Measurements from ENCODE around the gene SLC27A3.

DNA sequence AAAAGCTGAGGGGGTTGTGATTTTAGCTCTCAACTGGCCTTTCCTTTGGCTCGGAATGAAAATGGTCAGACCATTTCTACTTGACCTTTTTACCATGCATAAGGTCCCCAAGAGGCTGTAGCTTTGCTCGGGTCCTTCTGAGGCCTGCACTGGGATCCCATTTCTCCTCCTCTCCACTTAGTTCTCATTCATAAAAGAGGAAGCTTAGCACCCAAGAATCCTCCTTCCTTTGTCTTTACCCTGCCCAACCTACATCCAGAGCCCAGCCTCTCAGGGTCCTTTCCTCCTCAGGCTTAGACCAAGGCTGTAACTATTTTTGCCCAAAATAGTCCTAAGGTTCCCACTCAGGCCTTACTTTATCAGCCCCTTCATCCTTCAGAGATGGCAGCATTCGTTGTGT lies 6.0 kb upstream of the SLC27A3 start:
- TF ChIP-seq, protein P1, sequence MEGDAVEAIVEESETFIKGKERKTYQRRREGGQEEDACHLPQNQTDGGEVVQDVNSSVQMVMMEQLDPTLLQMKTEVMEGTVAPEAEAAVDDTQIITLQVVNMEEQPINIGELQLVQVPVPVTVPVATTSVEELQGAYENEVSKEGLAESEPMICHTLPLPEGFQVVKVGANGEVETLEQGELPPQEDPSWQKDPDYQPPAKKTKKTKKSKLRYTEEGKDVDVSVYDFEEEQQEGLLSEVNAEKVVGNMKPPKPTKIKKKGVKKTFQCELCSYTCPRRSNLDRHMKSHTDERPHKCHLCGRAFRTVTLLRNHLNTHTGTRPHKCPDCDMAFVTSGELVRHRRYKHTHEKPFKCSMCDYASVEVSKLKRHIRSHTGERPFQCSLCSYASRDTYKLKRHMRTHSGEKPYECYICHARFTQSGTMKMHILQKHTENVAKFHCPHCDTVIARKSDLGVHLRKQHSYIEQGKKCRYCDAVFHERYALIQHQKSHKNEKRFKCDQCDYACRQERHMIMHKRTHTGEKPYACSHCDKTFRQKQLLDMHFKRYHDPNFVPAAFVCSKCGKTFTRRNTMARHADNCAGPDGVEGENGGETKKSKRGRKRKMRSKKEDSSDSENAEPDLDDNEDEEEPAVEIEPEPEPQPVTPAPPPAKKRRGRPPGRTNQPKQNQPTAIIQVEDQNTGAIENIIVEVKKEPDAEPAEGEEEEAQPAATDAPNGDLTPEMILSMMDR (IDR thresholded peaks at IDR 0.05) = no peak
- no peak for TF ChIP-seq POLR2A (IDR thresholded peaks at IDR 0.05)

Measured in uterus (tissue), 2 donors.